K562 (cell line): ENCODE measurements around the gene FAM110D. TPM values are rescaled to one million over a fixed set of nuclear protein-coding genes. Genes with fewer than 3 reads are reported as not detected.

ENCODE experiments used
- BCOR ChIP-seq: fragments of 450-650 bp; IDR thresholded peaks from 2 replicates; pipeline ENCODE4 v1.6.1; 2016
- CREM ChIP-seq: IDR thresholded peaks from 2 replicates; pipeline ENCODE4 v1.6.1; 2014; ENCODE audit warnings: antibody characterized with exemption, low read depth
- CTBP1 ChIP-seq: fragments of 450-650 bp; IDR thresholded peaks from 2 replicates; pipeline ENCODE4 v1.6.1; 2016; ENCODE audit warnings: borderline replicate concordance
- HDAC1 ChIP-seq, 2 experiments: fragments of 450-650 bp; IDR thresholded peaks; 2 replicates each; pipeline ENCODE4 v1.6.1; 2016 to 2017; ENCODE audit warnings: inconsistent platforms in 1 of 2, mild to moderate bottlenecking in 1 of 2, moderate library complexity in 1 of 2
- HINFP ChIP-seq: fragments of 450-650 bp; conservative IDR thresholded peaks from 2 replicates; pipeline ENCODE4 v1.6.1; 2016; ENCODE audit warnings: missing genetic modification characterization, low read depth, mild to moderate bottlenecking, control low read depth, missing compliant biosample characterization
- HNRNPUL1 ChIP-seq: fragments of 200-400 bp; formaldehyde crosslinking; IDR thresholded peaks from 2 replicates; pipeline ENCODE4 v1.6.1; 2017; ENCODE audit warnings: low read length
- MTA3 ChIP-seq: fragments of 450-650 bp; formaldehyde crosslinking; IDR thresholded peaks from 2 replicates; pipeline ENCODE4 v1.6.1; 2017; ENCODE audit warnings: mild to moderate bottlenecking, borderline replicate concordance
- MXD1 ChIP-seq: fragments of 250-450 bp; sonication (Bioruptor Pico); IDR thresholded peaks from 2 replicates; pipeline ENCODE4 v1.8.0; 2021; ENCODE audit warnings: borderline replicate concordance, mild to moderate bottlenecking, moderate library complexity; ENCODE audit not compliant: poor library complexity, severe bottlenecking
- NR1H2 ChIP-seq: sonication (generic); formaldehyde crosslinking; IDR thresholded peaks from 2 replicates; pipeline ENCODE4 v1.4.0; 2020; ENCODE audit warnings: mild to moderate bottlenecking, missing genetic modification reagents
- SFPQ ChIP-seq: fragments of 200-400 bp; formaldehyde crosslinking; IDR thresholded peaks from 2 replicates; pipeline ENCODE4 v1.6.1; 2017; ENCODE audit warnings: mild to moderate bottlenecking, low read depth, low read length, moderate library complexity
- SMARCA5 ChIP-seq: fragments of 450-650 bp; IDR thresholded peaks from 2 replicates; pipeline ENCODE4 v1.6.1; 2016
- STAT5A ChIP-seq: IDR thresholded peaks from 2 replicates; pipeline ENCODE4 v1.6.1; 2012; ENCODE audit warnings: low read length, inconsistent platforms, borderline replicate concordance
- TAF15 ChIP-seq: fragments of 200-400 bp; formaldehyde crosslinking; IDR thresholded peaks from 2 replicates; pipeline ENCODE4 v1.6.1; 2017; ENCODE audit warnings: mild to moderate bottlenecking, low read depth, low read length, moderate library complexity
- TCF7L2 ChIP-seq: fragments of 150-350 bp; IDR thresholded peaks from 2 replicates; pipeline ENCODE4 v1.6.1; 2016; ENCODE audit warnings: low read depth, mild to moderate bottlenecking, low read length, moderate library complexity
- ZNF146 ChIP-seq: IDR thresholded peaks from one replicate; pipeline ENCODE4 v1.6.1; 2018; ENCODE audit warnings: missing compliant biosample characterization; ENCODE audit not compliant: unreplicated experiment
- ZNF384 ChIP-seq: IDR thresholded peaks from 2 replicates; pipeline ENCODE4 v1.6.1; 2012; ENCODE audit warnings: low read depth, low read length, improper control_type of control experiment
- ZNF408 ChIP-seq: fragments of 250-450 bp; sonication (Bioruptor Pico); IDR thresholded peaks from 2 replicates; pipeline ENCODE4 v1.4.0; 2020; ENCODE audit warnings: low read depth, mild to moderate bottlenecking, moderate library complexity
- ZNF436 ChIP-seq: fragments of 250-450, 450-650 bp; sonication (Bioruptor Pico); formaldehyde crosslinking; IDR thresholded peaks from 2 replicates; pipeline ENCODE4 v1.7.0; 2020; ENCODE audit warnings: mild to moderate bottlenecking
- ZNF639 ChIP-seq, 2 experiments: fragments of 200-800 bp in 1 of 2; sonication (Bioruptor generic) in 1 of 2; sonication (generic) in 1 of 2; formaldehyde crosslinking in 1 of 2; IDR thresholded peaks in 1 of 2; conservative IDR thresholded peaks in 1 of 2; 2 replicates each; pipeline versions ENCODE4 v1.5.0 to v1.6.1; 2016 to 2020; ENCODE audit warnings: missing compliant biosample characterization in 1 of 2, missing genetic modification characterization in 1 of 2, missing genetic modification reagents in 1 of 2
- ZNF699 ChIP-seq: fragments of 250-450 bp; sonication (Bioruptor Pico); IDR thresholded peaks from 2 replicates; pipeline ENCODE4 v1.8.0; 2021; ENCODE audit warnings: mild to moderate bottlenecking, moderate library complexity; ENCODE audit not compliant: insufficient replicate concordance
- ZNF766 ChIP-seq: fragments of 200-800 bp; sonication (Bioruptor generic); conservative IDR thresholded peaks from 2 replicates; pipeline ENCODE4 v1.6.1; 2016; ENCODE audit warnings: missing genetic modification characterization, missing compliant biosample characterization
- polyA plus RNA-seq, 8 experiments: library from polyadenylated mRNA; depleted of rRNA in 4 of 8; stranded (reverse) in 5 of 8; unstranded in 3 of 8; fragments of >200 nt; fragmentation: Nextera tagmentation in 2 of 8; fragmentation: Illumina TruSeq in 1 of 8; extraction: Ambion mirVana in 2 of 8; extraction: Trizol in 1 of 8; gene quantifications; 2 replicates each; pipeline versions ENCODE4 v1.2.1 to v1.2.3, GENCODE V29; 2011 to 2014; ENCODE audit warnings: inconsistent platforms in 1 of 8, missing spikeins in 1 of 8
- total RNA-seq, 7 experiments: library from RNA; depleted of rRNA in 6 of 7; stranded (reverse); fragments of >200 nt in 6 of 7; fragmentation: Illumina TruSeq in 2 of 7; extraction: Trizol in 2 of 7; gene quantifications; 2 replicates each; pipeline versions ENCODE4 v1.2.1 to v1.2.3, GENCODE V29; 2011 to 2021; ENCODE audit warnings: low replicate concordance in 1 of 7
- TF ChIP-seq, protein P1 (sequence below): fragments of 250-450 bp; sonication (Bioruptor Pico); IDR thresholded peaks from 2 replicates; pipeline ENCODE4 v1.8.0; 2022; ENCODE audit warnings: moderate library complexity, mild to moderate bottlenecking, inconsistent platforms

Gene FAM110D
- total and polyA plus RNA-seq, 9 of the 15 experiments (the other 6 are each of a cell fraction or from before 2014, with no cell fraction given) = 0.04 to 1.1 (median 0.33) TPM

GRCh38 chr1:26138974-26139558 is 19.8 kb upstream of the FAM110D start (continued):
- TF ChIP-seq BCOR = peak; percentile 77
- TF ChIP-seq MTA3 = no peak
- TF ChIP-seq ZNF384 = no peak
- 0 out of 4 replicates have a peak, but pooled peaks of 1 of the 2 experiments have one; percentile 24 for TF ChIP-seq HDAC1 (IDR thresholded peaks at IDR 0.05)
- no peak for TF ChIP-seq ZNF699 (CRISPR knock-in tag)
- TF ChIP-seq ZNF436 (CRISPR knock-in tag) = no peak
- TF ChIP-seq ZNF146 (CRISPR knock-in tag) = no peak
- TF ChIP-seq ZNF766 (CRISPR knock-in tag) = no peak
- TF ChIP-seq TCF7L2 = peak; percentile 71; the same call in 1 of the 2 replicates
- TF ChIP-seq CTBP1 = no peak
- TF ChIP-seq HINFP (tag) = no peak
- TF ChIP-seq SFPQ = no peak
- 0 out of 2 replicates have a peak, but pooled peaks have one; percentile 17 for TF ChIP-seq SMARCA5
- no peak for TF ChIP-seq CREM
- no peak for TF ChIP-seq STAT5A
- TF ChIP-seq NR1H2 (CRISPR knock-in tag) = no peak
- TF ChIP-seq HNRNPUL1 = no peak
- TF ChIP-seq TAF15 = no peak
- no peak for TF ChIP-seq MXD1 (CRISPR knock-in tag)
- TF ChIP-seq, protein P1, sequence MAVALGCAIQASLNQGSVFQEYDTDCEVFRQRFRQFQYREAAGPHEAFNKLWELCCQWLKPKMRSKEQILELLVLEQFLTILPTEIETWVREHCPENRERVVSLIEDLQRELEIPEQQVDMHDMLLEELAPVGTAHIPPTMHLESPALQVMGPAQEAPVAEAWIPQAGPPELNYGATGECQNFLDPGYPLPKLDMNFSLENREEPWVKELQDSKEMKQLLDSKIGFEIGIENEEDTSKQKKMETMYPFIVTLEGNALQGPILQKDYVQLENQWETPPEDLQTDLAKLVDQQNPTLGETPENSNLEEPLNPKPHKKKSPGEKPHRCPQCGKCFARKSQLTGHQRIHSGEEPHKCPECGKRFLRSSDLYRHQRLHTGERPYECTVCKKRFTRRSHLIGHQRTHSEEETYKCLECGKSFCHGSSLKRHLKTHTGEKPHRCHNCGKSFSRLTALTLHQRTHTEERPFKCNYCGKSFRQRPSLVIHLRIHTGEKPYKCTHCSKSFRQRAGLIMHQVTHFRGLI (CRISPR knock-in tag) = no peak
- TF ChIP-seq ZNF408 (CRISPR knock-in tag) = no peak
- TF ChIP-seq ZNF639 (CRISPR knock-in tag; conservative IDR thresholded peaks at IDR 0.05 in 1 of 2, IDR thresholded peaks at IDR 0.05 in 1 of 2) = 0 out of 4 replicates have a peak, but pooled peaks of 1 of the 2 experiments have one; percentile 28
